ENCODE measurements around the gene PARP15. TPM values are rescaled to one million over a fixed set of nuclear protein-coding genes. Genes with fewer than 3 reads are reported as not detected.

Gene PARP15
- total and polyA plus RNA-seq, 2 donors (not counting 1 experiment from before 2014, with no cell fraction given): 0.62 to 1.2 TPM

- H4K20me1 ChIP-seq (ENCODE audit: control insufficient read depth, extremely low read depth, insufficient read depth, low read length): no peaks in the 10 kb centered on the region
- no peak overlapping the region for H2AFZ ChIP-seq (ENCODE audit: low read length)
- H3K36me3 ChIP-seq (ENCODE audit: control insufficient read depth, insufficient read depth, low read length): no peaks in the 10 kb centered on the region
- no peak overlapping the region for H3K27ac ChIP-seq (ENCODE audit: insufficient read depth, low read length)
- no peak overlapping the region for H3K4me3 ChIP-seq (replicated peaks in 1 of 4; ENCODE audit: control extremely low read depth in 1 of 4, insufficient read depth in 1 of 4, low read depth in 3 of 4, low read length in 4 of 4)
- peak in 1 of 2 donors; percentile 16 for DNase-seq (ENCODE audit: low read depth in 2 of 2)
- no peak overlapping the region for H3K9ac ChIP-seq (ENCODE audit: insufficient read depth, low read length)
- peaks cover 10% of the 10 kb centered on the region for H3K79me2 ChIP-seq (ENCODE audit: control insufficient read depth, insufficient read depth, low read length)
- H3K27me3 ChIP-seq (ENCODE audit: control insufficient read depth, insufficient read depth, low read length): no peaks in the 10 kb centered on the region
- no peak overlapping the region for H3K4me2 ChIP-seq (ENCODE audit: extremely low read depth, insufficient read depth, low read length)
- H3K4me1 ChIP-seq (ENCODE audit: control insufficient read depth, extremely low read depth, insufficient read depth, low read length): peaks cover 12% of the 10 kb centered on the region
- no peaks in the 10 kb centered on the region for H3K9me3 ChIP-seq (ENCODE audit: control insufficient read depth, insufficient read depth, low read depth, low read length)
- TF ChIP-seq EZH2 (IDR thresholded peaks at IDR 0.05; ENCODE audit: low read length, missing control alignments): no peak
- TF ChIP-seq CTCF (conservative IDR thresholded peaks at IDR 0.05 in 1 of 2, IDR thresholded peaks at IDR 0.05 in 1 of 2; ENCODE audit: low read depth in 1 of 2, low read length in 2 of 2): no peak
Measured at GRCh38 chr3:122677216-122677615, 99.8 kb downstream of the PARP15 start.

- no peak overlapping the region for H3K4me2 ChIP-seq (ENCODE audit: extremely low read depth, insufficient read depth, low read length)
- H3K27ac ChIP-seq (ENCODE audit: insufficient read depth, low read length): no peak overlapping the region
- H3K4me1 ChIP-seq (ENCODE audit: control insufficient read depth, extremely low read depth, insufficient read depth, low read length): peaks cover 12% of the 10 kb centered on the region
- peaks cover 10% of the 10 kb centered on the region for H3K79me2 ChIP-seq (ENCODE audit: control insufficient read depth, insufficient read depth, low read length)
- no peak overlapping the region for H3K4me3 ChIP-seq (replicated peaks in 1 of 4; ENCODE audit: control extremely low read depth in 1 of 4, insufficient read depth in 1 of 4, low read depth in 3 of 4, low read length in 4 of 4)
- H3K27me3 ChIP-seq (ENCODE audit: control insufficient read depth, insufficient read depth, low read length): no peaks in the 10 kb centered on the region
- TF ChIP-seq EZH2 (IDR thresholded peaks at IDR 0.05; ENCODE audit: low read length, missing control alignments): no peak
- no peak for TF ChIP-seq CTCF (conservative IDR thresholded peaks at IDR 0.05 in 1 of 2, IDR thresholded peaks at IDR 0.05 in 1 of 2; ENCODE audit: low read depth in 1 of 2, low read length in 2 of 2)
- H4K20me1 ChIP-seq (ENCODE audit: control insufficient read depth, extremely low read depth, insufficient read depth, low read length): no peaks in the 10 kb centered on the region
- H2AFZ ChIP-seq (ENCODE audit: low read length): peak overlapping the region; percentile 62
- no peaks in the 10 kb centered on the region for H3K36me3 ChIP-seq (ENCODE audit: control insufficient read depth, insufficient read depth, low read length)
- H3K9ac ChIP-seq (ENCODE audit: insufficient read depth, low read length): no peak overlapping the region
- no peak for DNase-seq (ENCODE audit: low read depth in 2 of 2)
- H3K9me3 ChIP-seq (ENCODE audit: control insufficient read depth, insufficient read depth, low read depth, low read length): no peaks in the 10 kb centered on the region
Measured at GRCh38 chr3:122678506-122678905, 101.1 kb downstream of the PARP15 start.

- H3K9ac ChIP-seq (ENCODE audit: insufficient read depth, low read length): no peak overlapping the region
- H4K20me1 ChIP-seq (ENCODE audit: control insufficient read depth, extremely low read depth, insufficient read depth, low read length): no peaks in the 10 kb centered on the region
- no peaks in the 10 kb centered on the region for H3K27me3 ChIP-seq (ENCODE audit: control insufficient read depth, insufficient read depth, low read length)
- H3K4me1 ChIP-seq (ENCODE audit: control insufficient read depth, extremely low read depth, insufficient read depth, low read length): peaks cover 12% of the 10 kb centered on the region
- H3K4me3 ChIP-seq (replicated peaks in 1 of 4; ENCODE audit: control extremely low read depth in 1 of 4, insufficient read depth in 1 of 4, low read depth in 3 of 4, low read length in 4 of 4): peak overlapping the region in 3 of 4 experiments; percentile 25 to 82 (median 54)
- no peaks in the 10 kb centered on the region for H3K9me3 ChIP-seq (ENCODE audit: control insufficient read depth, insufficient read depth, low read depth, low read length)
- H3K79me2 ChIP-seq (ENCODE audit: control insufficient read depth, insufficient read depth, low read length): peaks cover 10% of the 10 kb centered on the region
- no peaks in the 10 kb centered on the region for H3K36me3 ChIP-seq (ENCODE audit: control insufficient read depth, insufficient read depth, low read length)
- H2AFZ ChIP-seq (ENCODE audit: low read length): peak overlapping the region; percentile 93
- peak overlapping the region; percentile 6 for H3K27ac ChIP-seq (ENCODE audit: insufficient read depth, low read length)
- peak; percentile 68 to 84 for DNase-seq (ENCODE audit: low read depth in 2 of 2)
- peak overlapping the region; percentile 78 for H3K4me2 ChIP-seq (ENCODE audit: extremely low read depth, insufficient read depth, low read length)
- TF ChIP-seq EZH2 (IDR thresholded peaks at IDR 0.05; ENCODE audit: low read length, missing control alignments) (no peak), CTCF (conservative IDR thresholded peaks at IDR 0.05 in 1 of 2, IDR thresholded peaks at IDR 0.05 in 1 of 2; ENCODE audit: low read depth in 1 of 2, low read length in 2 of 2) (peak; percentile 78 to 90)
Measured at GRCh38 chr3:122679085-122679881, 101.8 kb downstream of the PARP15 start.
